ENCODE measurements around the gene FAM78A.

The FAM78A gene

GRCh38 chr9:131307974-131308373 lies 31.7 kb upstream of the FAM78A start:
- no peak overlapping the region for H3K27ac Mint-ChIP-seq
- no peaks in the 10 kb centered on the region for H3K9me3 Mint-ChIP-seq
- no peak for DNase-seq (ENCODE audit: low spot score in 2 of 2)
- H3K36me3 Mint-ChIP-seq, result no peaks in the 10 kb centered on the region
- ATAC-seq, result no peak
- H3K4me1 Mint-ChIP-seq, result peaks cover 12% of the 10 kb centered on the region
- no peak overlapping the region for H3K4me3 Mint-ChIP-seq

DNA sequence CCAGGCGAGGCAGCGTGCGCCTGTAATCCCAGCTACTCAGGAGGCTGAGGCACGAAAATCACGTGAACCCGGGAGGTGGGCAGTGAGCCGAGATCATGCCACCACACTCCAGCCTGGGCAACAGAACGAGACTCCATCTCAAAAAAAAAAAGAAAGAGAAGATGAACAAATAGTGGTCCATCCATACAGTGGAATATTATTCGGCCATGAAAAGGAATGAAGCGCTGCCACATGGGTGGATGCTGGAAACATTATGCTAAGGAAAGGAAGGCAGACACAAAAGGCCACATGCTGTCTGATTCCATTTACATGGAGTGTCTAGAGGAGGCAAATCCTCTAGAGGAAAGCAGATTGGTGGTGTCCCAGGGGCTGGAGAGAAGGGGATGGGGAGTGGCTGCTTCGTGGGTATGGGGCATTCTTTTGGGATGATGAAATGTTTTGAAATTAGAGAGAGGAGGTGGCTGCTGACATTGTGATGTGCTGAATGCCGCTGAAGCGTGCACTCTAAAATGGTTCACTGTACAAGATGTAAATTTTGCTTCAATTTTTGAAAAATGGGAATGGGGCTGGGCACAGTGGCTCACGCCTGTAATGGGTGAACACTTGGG lies 30.2 kb upstream of the FAM78A start:
- no peak for ATAC-seq
- no peaks in the 10 kb centered on the region for H3K36me3 Mint-ChIP-seq
- DNase-seq (ENCODE audit: low spot score in 2 of 2), result no peak
- H3K4me3 Mint-ChIP-seq, result no peak overlapping the region
- no peak overlapping the region for H3K27ac Mint-ChIP-seq
- H3K4me1 Mint-ChIP-seq, result peaks cover 12% of the 10 kb centered on the region
- no peaks in the 10 kb centered on the region for H3K9me3 Mint-ChIP-seq

GRCh38 chr9:131304676-131305355 lies 28.5 kb upstream of the FAM78A start:
- no peaks in the 10 kb centered on the region for H3K36me3 Mint-ChIP-seq
- DNase-seq (ENCODE audit: low spot score in 2 of 2) (no peak), ATAC-seq (no peak)
- H3K27ac Mint-ChIP-seq, result no peak overlapping the region
- no peaks in the 10 kb centered on the region for H3K4me1 Mint-ChIP-seq
- H3K9me3 Mint-ChIP-seq, result no peaks in the 10 kb centered on the region
- no peak overlapping the region for H3K4me3 Mint-ChIP-seq

DNA sequence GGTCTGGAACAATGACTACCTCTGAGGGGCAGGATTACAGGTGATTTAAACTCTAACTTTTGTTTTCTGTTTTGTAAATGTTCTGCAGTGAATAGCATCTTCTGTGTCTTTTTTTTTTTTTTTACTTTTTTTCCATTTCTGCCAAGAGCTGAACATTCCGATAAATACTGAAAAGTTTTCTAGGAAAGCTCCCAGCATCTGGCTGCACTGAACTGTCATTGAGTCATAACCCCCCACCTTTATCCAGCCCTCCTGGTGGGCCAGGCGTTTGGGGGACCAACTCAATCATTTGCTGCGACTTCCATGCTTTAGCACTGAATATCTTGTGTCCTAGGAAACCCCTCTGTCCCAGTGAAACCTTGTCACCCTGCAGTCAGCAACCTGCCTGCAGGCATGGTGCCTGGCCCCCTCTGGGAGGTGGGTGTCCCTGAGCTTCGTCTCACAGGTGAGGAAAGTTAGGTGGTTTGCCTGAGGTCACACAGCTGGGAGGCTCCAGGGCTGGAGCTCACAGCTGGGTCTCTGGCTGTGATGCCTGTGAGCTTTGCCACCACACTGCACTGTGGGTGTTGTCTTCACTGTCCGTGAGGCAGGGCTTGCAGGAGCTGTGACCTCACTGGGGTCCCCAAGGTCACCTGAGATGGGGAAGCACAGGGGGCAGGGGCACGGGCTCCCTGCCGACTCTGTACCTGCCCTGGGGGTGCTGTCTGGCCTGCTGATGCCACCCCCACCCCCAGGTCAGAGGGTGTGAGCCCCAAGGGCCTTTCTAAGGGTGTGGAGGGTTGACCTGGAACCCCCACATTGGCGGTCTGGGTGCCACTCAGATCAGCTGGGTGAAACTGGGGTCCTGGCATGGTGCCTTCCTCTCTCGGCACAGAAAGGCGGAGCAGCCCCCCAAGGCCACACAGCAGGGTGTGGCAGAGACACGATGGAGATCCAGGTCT lies 27.3 kb upstream of the FAM78A start:
- no peaks in the 10 kb centered on the region for H3K4me1 Mint-ChIP-seq
- ATAC-seq, result no peak
- no peaks in the 10 kb centered on the region for H3K9me3 Mint-ChIP-seq
- no peaks in the 10 kb centered on the region for H3K36me3 Mint-ChIP-seq
- no peak overlapping the region for H3K4me3 Mint-ChIP-seq
- DNase-seq (ENCODE audit: low spot score in 2 of 2), result no peak
- no peak overlapping the region for H3K27ac Mint-ChIP-seq

DNA sequence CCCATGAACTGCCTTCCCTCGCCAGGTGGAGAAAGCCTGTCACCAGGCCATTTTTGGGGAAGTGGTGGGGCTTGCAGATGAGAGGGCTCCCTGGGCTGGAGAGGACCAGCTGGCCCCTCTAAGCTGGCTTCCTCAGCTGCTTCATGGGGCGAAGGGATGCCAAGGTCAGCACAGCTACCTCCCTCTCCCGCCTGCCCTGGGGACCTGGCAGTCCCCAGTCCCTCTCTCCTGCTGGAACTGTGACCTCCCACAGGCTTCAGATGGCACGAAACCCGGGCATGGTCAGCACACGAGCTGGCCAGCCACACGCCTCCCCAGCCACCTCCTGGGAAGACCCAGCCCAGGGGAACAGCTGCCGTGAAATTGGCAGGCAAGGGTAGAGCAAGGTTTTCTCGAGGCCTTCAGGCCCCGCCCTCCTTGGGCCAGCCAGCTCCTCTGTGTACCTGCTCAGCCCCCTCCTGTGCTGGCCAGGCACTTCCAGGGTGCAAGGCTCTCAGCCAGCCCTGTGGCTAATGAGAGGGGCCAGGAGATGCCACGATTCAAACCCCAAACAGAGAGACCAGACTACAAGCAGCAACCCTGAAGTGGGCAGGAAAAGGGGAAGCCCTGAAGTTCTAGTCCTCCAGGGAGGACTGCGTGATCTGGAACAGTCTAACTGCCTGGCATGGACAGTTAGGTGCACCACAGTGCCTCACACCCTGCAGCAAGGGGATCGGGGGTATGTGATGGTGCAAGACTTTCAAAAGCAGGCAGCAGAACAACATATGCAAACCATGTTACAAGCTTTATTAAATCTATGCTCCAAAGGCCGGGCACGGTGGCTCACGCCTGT lies 26.1 kb upstream of the FAM78A start:
- ATAC-seq (no peak), DNase-seq (ENCODE audit: low spot score in 2 of 2) (no peak)
- Mint-ChIP-seq H3K4me1 (no peaks in the 10 kb centered on the region), H3K27ac (no peak overlapping the region), H3K9me3 (no peaks in the 10 kb centered on the region), H3K36me3 (no peaks in the 10 kb centered on the region), H3K4me3 (no peak overlapping the region)

DNA sequence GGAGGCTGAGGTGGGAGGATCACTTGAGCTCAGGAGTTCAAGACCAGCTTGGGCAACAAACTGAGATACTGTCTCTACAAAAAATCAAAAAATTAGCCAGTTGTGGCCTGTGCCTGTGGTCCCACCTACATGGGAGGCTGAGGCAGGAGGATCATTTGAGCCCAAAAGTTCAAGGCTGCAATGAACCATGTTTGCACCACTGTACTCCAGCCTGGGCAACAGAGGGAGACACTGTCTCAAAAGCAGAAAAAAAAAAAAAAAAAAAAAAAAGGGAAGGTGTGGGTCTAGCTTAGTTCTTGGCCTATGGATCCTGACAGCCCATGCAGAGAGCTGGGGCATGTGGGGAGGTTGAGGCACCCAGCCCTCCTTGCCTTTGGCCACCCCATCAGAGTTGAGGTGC lies 24.1 kb upstream of the FAM78A start:
- Mint-ChIP-seq H3K27ac (no peak overlapping the region), H3K4me1 (no peaks in the 10 kb centered on the region), H3K36me3 (no peaks in the 10 kb centered on the region), H3K9me3 (no peaks in the 10 kb centered on the region), H3K4me3 (no peak overlapping the region)
- DNase-seq (ENCODE audit: low spot score in 2 of 2) (no peak), ATAC-seq (no peak)

DNA sequence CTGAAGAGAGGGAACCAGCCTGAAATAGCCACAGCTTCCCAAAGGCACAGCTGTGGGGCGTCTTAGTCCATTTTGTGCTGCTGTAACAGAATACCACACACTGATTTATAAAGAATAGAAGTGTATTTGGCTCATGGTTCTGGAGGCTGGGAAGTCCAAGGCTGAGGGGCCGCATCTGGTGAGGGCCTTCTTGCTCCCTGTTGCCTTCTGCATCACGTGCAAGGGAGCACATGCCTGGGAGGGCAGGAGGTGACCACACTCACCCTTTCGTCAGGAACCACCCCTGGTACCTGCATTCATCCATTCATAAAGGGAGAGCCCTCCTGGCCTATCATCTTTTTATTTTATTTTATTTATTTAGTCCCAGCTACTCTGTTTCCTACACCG lies 23.6 kb upstream of the FAM78A start:
- ATAC-seq, result no peak
- no peaks in the 10 kb centered on the region for H3K36me3 Mint-ChIP-seq

DNA sequence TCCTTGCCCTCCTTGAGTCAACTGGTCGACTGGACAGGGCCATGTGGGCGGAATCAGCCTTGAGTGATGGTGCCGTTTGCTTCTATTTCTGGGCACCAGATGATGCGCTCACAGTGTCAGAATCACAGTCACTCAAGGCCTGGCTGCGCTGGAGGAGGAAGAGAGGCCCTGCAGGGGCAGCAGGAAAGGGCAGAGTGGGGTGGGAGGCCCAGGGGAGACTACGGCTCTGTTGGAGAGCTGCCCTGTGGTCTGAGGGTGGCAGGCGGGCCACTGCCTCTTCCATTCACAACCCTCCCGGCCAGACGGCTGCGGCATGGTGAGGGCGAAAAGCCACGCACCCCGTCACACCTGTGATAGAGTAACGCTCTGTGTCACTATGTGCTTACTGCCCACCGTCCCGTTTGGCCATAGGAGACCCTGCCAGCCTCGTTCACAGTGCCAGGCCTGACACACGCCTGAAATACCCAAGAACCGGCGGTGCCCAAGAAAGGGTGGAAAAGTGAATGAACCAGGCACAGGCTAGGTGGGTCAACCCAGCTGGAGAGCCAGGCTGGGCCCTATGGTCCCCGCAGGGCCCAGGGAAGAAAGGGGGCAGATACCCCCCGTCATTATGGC lies 23.1 kb upstream of the FAM78A start:
- no peak overlapping the region for H3K27ac Mint-ChIP-seq
- H3K9me3 Mint-ChIP-seq, result no peaks in the 10 kb centered on the region
- H3K4me3 Mint-ChIP-seq, result no peak overlapping the region
- ATAC-seq (no peak), DNase-seq (ENCODE audit: low spot score in 2 of 2) (no peak)
- H3K36me3 Mint-ChIP-seq, result no peaks in the 10 kb centered on the region
- no peaks in the 10 kb centered on the region for H3K4me1 Mint-ChIP-seq

More for the DNA sequence above, 23.6 kb upstream of the FAM78A start:
- Mint-ChIP-seq H3K4me1 (no peaks in the 10 kb centered on the region), H3K4me3 (no peak overlapping the region), H3K9me3 (no peaks in the 10 kb centered on the region), H3K27ac (no peak overlapping the region)
- no peak for DNase-seq (ENCODE audit: low spot score in 2 of 2)

DNA sequence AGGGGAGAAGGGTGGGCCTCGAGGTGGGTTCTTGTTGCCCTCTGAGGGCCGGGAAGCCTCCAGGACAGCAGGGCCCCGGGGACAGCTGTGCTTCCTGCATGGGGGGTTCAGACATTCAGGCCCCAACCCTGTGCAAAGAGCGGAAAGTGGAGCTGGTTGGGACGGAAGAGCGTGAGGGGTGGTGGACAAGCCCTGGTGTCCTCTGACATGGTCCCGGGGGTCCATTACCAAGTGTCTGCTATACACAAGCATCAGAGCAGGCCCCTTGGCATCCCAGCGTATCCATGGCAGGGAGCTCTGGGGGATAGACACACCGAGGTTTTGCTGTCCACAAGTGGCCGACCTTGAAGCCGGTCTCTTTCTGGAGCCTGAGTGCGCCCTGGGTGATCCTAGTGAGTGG lies 22.5 kb upstream of the FAM78A start:
- ATAC-seq (no peak), DNase-seq (ENCODE audit: low spot score in 2 of 2) (no peak)
- H3K4me3 Mint-ChIP-seq, result no peak overlapping the region
- no peaks in the 10 kb centered on the region for H3K36me3 Mint-ChIP-seq
- no peaks in the 10 kb centered on the region for H3K4me1 Mint-ChIP-seq
- H3K27ac Mint-ChIP-seq, result no peak overlapping the region
- H3K9me3 Mint-ChIP-seq, result no peaks in the 10 kb centered on the region

DNA sequence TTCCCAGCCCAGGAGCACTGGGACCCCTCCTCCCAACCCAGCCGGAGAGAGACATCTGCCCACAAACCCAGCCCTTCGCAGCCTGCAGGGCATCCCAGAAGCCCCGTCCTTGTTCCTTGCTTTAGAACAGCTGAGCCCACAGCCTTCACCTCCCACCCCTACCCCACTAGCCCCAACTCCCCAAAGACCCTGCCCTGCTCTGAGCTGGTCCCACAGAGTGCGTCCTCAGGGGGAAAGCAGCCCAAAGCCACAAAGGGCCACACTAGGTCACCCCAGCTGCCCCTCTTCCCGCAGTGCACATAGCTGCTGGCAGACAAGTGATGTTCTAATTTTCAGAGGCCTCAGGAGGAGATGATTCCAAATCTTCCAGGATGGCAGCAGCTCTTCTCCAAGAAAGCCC lies 22.0 kb upstream of the FAM78A start:
- DNase-seq (ENCODE audit: low spot score in 2 of 2) (no peak), ATAC-seq (no peak)
- Mint-ChIP-seq H3K4me1 (no peaks in the 10 kb centered on the region), H3K36me3 (no peaks in the 10 kb centered on the region), H3K27ac (no peak overlapping the region), H3K9me3 (no peaks in the 10 kb centered on the region), H3K4me3 (no peak overlapping the region)

- H3K9me3 Mint-ChIP-seq, result no peaks in the 10 kb centered on the region
- DNase-seq (ENCODE audit: low spot score in 2 of 2), result no peak
- no peaks in the 10 kb centered on the region for H3K4me1 Mint-ChIP-seq
- H3K27ac Mint-ChIP-seq, result no peak overlapping the region
- H3K4me3 Mint-ChIP-seq, result no peak overlapping the region
- no peaks in the 10 kb centered on the region for H3K36me3 Mint-ChIP-seq
- no peak for ATAC-seq
Measured at GRCh38 chr9:131297903-131298302, 21.6 kb upstream of the FAM78A start.

- DNase-seq (ENCODE audit: low spot score in 2 of 2) (no peak), ATAC-seq (no peak)
- H3K27ac Mint-ChIP-seq, result no peak overlapping the region
- H3K4me1 Mint-ChIP-seq, result peaks cover 5% of the 10 kb centered on the region
- no peaks in the 10 kb centered on the region for H3K9me3 Mint-ChIP-seq
- H3K36me3 Mint-ChIP-seq, result no peaks in the 10 kb centered on the region
- H3K4me3 Mint-ChIP-seq, result no peak overlapping the region
Measured at GRCh38 chr9:131296906-131297500, 20.7 kb upstream of the FAM78A start.

GRCh38 chr9:131296460-131296859 lies 20.1 kb upstream of the FAM78A start:
- H3K4me1 Mint-ChIP-seq, result peaks cover 5% of the 10 kb centered on the region
- H3K4me3 Mint-ChIP-seq, result no peak overlapping the region
- no peak for ATAC-seq
- no peak for DNase-seq (ENCODE audit: low spot score in 2 of 2)
- no peaks in the 10 kb centered on the region for H3K9me3 Mint-ChIP-seq
- H3K27ac Mint-ChIP-seq, result no peak overlapping the region
- no peaks in the 10 kb centered on the region for H3K36me3 Mint-ChIP-seq

GRCh38 chr9:131292937-131293336 lies 16.6 kb upstream of the FAM78A start:
- Mint-ChIP-seq H3K4me1 (peaks cover 5% of the 10 kb centered on the region), H3K9me3 (no peaks in the 10 kb centered on the region), H3K4me3 (no peak overlapping the region), H3K27ac (no peak overlapping the region), H3K36me3 (no peaks in the 10 kb centered on the region)
- ATAC-seq (no peak), DNase-seq (ENCODE audit: low spot score in 2 of 2) (no peak)
